Activated CD4-positive, alpha-beta T cell treated with anti-CD3 and anti-CD28 coated beads for 36 hours (primary cell): ENCODE results near the gene TRMT1. TPM values are rescaled to one million over a fixed set of nuclear protein-coding genes. Genes with fewer than 3 reads are reported as not detected.

Source experiments
- ATAC-seq: fragments of 200-7000 bp; cut with Tn5 transposase; one replicate; pipeline ENCODE4 v1.10.0; 2021; ENCODE audit warnings: mild to moderate bottlenecking, moderate library complexity
- CTCF ChIA-PET: fragments of 350-600 bp; sonication (Branson Sonifier 250); formaldehyde crosslinking; loops from one replicate; lab custom pipeline; 2021; ENCODE audit warnings: antibody characterized with exemption; lab: Charles Lee
- POLR2A ChIA-PET: fragments of 350-600 bp; sonication (Branson Sonifier 250); formaldehyde crosslinking; loops from one replicate; lab custom pipeline; 2021; ENCODE audit warnings: antibody characterized with exemption, inconsistent platforms; lab: Charles Lee
- DNase-seq: peaks from one replicate; pipeline ENCODE4 v3.0.0-alpha.2; 2020
- H3K27ac Mint-ChIP-seq: one replicate; pipeline ENCODE4 v1.8.0; 2021; ENCODE audit warnings: mixed read lengths
- H3K27me3 Mint-ChIP-seq: one replicate; pipeline ENCODE4 v1.8.0; 2021; ENCODE audit warnings: mixed read lengths
- H3K36me3 Mint-ChIP-seq: one replicate; pipeline ENCODE4 v1.8.0; 2021; ENCODE audit warnings: low read depth, mixed read lengths
- H3K4me1 Mint-ChIP-seq: one replicate; pipeline ENCODE4 v1.8.0; 2021; ENCODE audit warnings: mixed read lengths
- H3K4me3 Mint-ChIP-seq: one replicate; pipeline ENCODE4 v1.8.0; 2021; ENCODE audit warnings: mild to moderate bottlenecking, moderate library complexity, mixed read lengths
- H3K9me3 Mint-ChIP-seq: one replicate; pipeline ENCODE4 v1.8.0; 2021; ENCODE audit warnings: low read depth, mixed read lengths
- intact Hi-C, 2 experiments: fragments of 100-400 bp; cut with DNase I in 1 of 2; cut with micrococcal nuclease in 1 of 2; formaldehyde crosslinking; loops; one replicate each; pipeline versions ENCODE4 v1.14.2 to v1.15.1; 2022 to 2024; cut with DNase I, micrococcal nuclease
- total RNA-seq, 2 experiments: library from RNA; stranded (reverse); gene quantifications; one replicate each; pipeline ENCODE4 v1.2.3, GENCODE V29; 2021

The TRMT1 gene
- total RNA-seq, 2 experiments from 2014 or later = 73.0 to 96.1 TPM

DNA sequence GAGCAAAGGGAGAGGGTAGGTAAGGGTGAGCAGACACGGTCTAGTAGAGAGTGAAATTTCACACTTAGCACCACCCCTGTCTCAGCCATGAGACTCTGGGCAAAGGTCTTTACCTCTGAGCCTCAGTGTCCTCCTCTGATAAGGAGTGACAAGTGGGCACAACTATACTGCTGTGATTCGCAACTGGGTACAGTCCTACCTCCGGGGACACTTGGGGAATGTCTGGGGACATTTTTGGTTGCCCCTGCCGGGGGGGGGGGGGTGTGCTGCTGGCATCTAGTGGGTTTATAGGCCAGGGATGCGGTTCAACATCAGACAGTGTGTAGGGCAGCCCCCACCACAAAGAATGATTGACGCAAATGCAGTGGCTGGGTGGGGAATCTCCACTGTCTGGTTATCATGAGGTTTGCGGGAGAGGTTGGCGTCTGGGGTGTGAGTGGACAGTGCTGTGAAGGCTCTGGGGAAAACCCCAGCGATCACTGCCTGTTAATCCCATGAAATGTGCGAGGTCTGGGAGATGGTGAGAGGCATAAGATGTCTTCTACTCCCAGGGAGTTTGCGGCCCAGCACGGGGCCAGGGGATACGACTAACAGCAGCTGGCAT lies 5.8 kb upstream of the TRMT1 start:
- CTCF ChIA-PET = no interaction called here
- peaks cover 39% of the 10 kb centered on the region for H3K4me1 Mint-ChIP-seq

DNA sequence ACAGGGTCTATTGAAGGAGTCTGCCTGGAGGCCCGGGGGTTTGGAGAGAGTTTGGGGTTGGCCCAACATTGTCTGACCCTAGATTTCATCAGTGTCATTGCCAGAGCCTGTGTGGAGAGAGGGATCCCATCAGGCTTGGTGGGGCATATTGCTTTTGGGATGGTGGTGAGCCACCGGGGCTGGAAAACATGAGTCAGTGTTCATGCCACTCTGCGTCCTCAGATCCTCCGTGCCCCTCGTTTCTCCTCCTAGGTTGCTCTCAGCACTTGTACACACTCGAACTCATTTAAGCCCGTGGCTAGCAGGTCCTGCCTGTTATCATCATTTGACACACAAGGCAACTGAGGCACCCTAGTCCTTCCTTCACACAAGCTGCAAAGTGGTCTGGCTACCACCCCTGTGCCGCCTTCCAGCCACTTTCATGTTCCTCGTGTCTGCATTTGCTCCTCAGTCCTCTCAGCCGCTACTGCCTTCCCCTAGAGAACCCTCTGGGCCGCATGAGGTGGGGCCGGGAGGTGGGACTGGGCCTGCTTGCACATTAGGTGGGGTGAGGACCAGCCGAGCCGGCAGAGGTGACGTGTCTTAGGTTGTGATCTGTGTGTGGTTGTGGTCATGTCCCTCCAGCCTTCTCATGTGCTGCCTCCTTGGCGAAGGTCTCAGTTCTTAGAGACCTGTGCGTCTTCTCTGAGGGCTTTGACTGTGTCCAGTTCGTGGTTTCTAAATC lies 5.2 kb upstream of the TRMT1 start:
- no peaks in the 10 kb centered on the region for H3K9me3 Mint-ChIP-seq
- ChIA-PET CTCF (no interaction called here), POLR2A (no interaction called here)
- DNase-seq (peak; percentile 36), ATAC-seq (no peak)
- no peaks in the 10 kb centered on the region for H3K27me3 Mint-ChIP-seq
- peak overlapping the region; percentile 23 for H3K27ac Mint-ChIP-seq
- H3K4me1 Mint-ChIP-seq = peaks cover 38% of the 10 kb centered on the region
- intact Hi-C loops = no loop called here
- peak overlapping the region; percentile 35 for H3K4me3 Mint-ChIP-seq
- H3K36me3 Mint-ChIP-seq = peaks cover 15% of the 10 kb centered on the region

More for the DNA sequence above, 5.8 kb upstream of the TRMT1 start:
- POLR2A ChIA-PET = no interaction called here
- Mint-ChIP-seq H3K9me3 (no peaks in the 10 kb centered on the region), H3K27me3 (no peaks in the 10 kb centered on the region), H3K36me3 (peaks cover 15% of the 10 kb centered on the region), H3K27ac (peak overlapping the region; percentile 23), H3K4me3 (peak overlapping the region; percentile 6)
- peak; percentile 21 for DNase-seq
- no peak for ATAC-seq
- intact Hi-C loops = no loop called here

- ChIA-PET CTCF (interaction anchor here (1.0 kb wide), 1 partner anchor 11 kb away, joined by 5 read pairs; no protein-coding TSS in a partner anchor), POLR2A (no interaction called here)
- no peaks in the 10 kb centered on the region for H3K9me3 Mint-ChIP-seq
- H3K27ac Mint-ChIP-seq = peak overlapping the region; percentile 23
- H3K27me3 Mint-ChIP-seq = no peaks in the 10 kb centered on the region
- H3K36me3 Mint-ChIP-seq = peaks cover 15% of the 10 kb centered on the region
- intact Hi-C loops = no loop called here
- ATAC-seq (no peak), DNase-seq (no peak)
- H3K4me1 Mint-ChIP-seq = peaks cover 38% of the 10 kb centered on the region
- H3K4me3 Mint-ChIP-seq = peak overlapping the region; percentile 35
Measured at GRCh38 chr19:13120817-13121216, 4.3 kb upstream of the TRMT1 start.

DNA sequence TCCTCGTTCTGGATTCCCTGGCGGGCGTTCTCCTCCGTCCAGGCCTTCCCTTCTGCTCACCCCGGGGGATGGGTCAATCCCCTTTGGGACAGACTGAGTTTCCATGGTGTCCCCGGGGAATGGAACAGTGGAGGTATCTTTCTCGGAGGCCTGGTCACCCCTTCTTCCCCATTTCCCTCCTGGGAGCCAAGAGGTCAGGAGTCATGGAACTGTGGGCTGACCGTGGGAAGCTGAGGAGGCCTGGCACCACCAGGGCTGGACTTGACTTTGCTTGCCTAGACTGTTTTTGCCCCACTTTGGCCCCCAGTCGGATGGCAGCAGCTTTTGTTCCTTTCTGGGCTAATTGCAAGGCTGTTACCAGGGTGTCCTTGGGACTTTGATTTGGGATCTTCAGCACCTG lies 3.5 kb upstream of the TRMT1 start:
- Mint-ChIP-seq H3K27ac (no peak overlapping the region), H3K4me1 (peaks cover 46% of the 10 kb centered on the region), H3K36me3 (peaks cover 19% of the 10 kb centered on the region), H3K9me3 (no peaks in the 10 kb centered on the region), H3K4me3 (peak overlapping the region; percentile 80), H3K27me3 (no peaks in the 10 kb centered on the region)
- intact Hi-C loops = no loop called here
- CTCF ChIA-PET = interaction anchor here (0.6 to 2.6 kb wide), 3 partner anchors 12 to 155 kb away, joined by 4 to 10 read pairs (median 5); no protein-coding TSS in a partner anchor
- DNase-seq = no peak
- POLR2A ChIA-PET = interaction anchor here (0.7 to 1.0 kb wide), 3 partner anchors 12 to 732 kb away, joined by 4 to 6 read pairs (median 4); no protein-coding TSS in a partner anchor
- no peak for ATAC-seq

DNA sequence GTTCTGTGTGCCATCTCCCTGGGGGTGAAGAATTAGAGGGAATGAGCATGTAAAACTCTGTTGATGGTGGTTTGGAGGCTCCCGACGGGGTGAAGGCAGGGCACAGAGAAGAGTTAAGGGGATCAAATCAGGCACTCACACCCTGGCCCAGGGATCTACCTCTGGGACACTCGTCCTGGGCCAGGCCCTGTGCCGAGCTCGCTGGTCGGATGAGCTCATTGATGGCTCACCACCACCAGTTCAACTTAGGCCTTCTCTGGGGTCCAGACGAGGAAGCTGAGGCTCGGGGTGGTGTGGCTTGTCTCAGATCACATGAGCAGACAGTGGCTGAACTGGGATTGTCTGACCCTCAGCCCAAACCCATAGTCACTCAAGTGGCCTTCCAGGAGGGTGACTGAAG lies 3.1 kb upstream of the TRMT1 start:
- DNase-seq (no peak), ATAC-seq (no peak)
- Mint-ChIP-seq H3K36me3 (peaks cover 23% of the 10 kb centered on the region), H3K4me1 (peaks cover 49% of the 10 kb centered on the region), H3K4me3 (peak overlapping the region; percentile 80), H3K9me3 (no peaks in the 10 kb centered on the region), H3K27ac (peak overlapping the region; percentile 73), H3K27me3 (no peaks in the 10 kb centered on the region)
- POLR2A ChIA-PET = interaction anchor here (0.7 to 1.0 kb wide), 3 partner anchors 13 to 732 kb away, joined by 4 to 6 read pairs (median 4); no protein-coding TSS in a partner anchor
- CTCF ChIA-PET = interaction anchor here (0.6 to 2.6 kb wide), 2 partner anchors 154 to 231 kb away, joined by 3 to 10 read pairs; no protein-coding TSS in a partner anchor
- intact Hi-C loops = loop anchor here (5.0 kb wide), 3 partner anchors 143 to 507 kb away; partner anchors contain the start of genes JUNB (in 1 of the 2), ZNF490 (in 1 of the 2) and ZNF791 (in 1 of the 2)

DNA sequence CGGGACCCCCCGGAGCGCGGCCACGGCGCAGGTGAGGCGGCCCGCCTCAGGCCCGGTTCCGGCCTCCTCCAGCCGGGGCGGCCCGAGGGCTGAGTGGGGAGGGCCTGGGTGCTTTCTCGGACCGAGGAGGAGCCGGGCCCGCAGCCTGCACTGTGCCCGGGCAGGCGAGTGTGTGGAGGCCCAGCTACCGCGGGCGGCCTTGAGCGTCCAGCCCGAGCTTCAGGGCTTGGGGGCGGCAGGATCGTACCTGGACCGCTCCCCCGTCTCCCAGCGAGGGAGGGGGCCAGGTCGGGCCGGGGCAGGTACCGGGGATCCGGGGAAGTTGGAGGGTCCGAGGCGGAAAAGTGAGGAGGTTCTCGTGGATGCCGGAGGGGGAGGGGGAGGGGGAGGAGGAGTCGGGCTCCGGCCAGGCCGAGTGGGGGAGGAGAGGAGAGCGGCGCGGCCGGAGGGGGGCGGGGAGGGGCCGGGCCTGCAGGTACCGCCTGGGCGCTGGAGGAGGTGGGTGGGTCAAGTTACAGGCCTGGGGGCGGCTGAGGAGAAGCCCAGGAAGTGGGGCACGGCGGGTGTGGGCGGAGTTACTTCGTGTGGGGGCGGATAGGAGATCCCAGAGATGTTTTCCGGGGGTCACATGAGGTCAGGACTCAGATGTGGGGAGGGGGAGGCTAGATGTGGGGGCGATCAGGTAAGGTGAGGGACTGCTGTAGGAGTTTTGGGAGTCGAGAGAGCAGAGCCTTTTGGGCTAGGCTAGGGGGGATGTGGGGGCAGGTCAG lies 2.1 kb upstream of the TRMT1 start:
- Mint-ChIP-seq H3K4me1 (peaks cover 49% of the 10 kb centered on the region), H3K4me3 (peak overlapping the region; percentile 80), H3K9me3 (no peaks in the 10 kb centered on the region), H3K27ac (peak overlapping the region; percentile 73), H3K36me3 (peaks cover 21% of the 10 kb centered on the region), H3K27me3 (no peaks in the 10 kb centered on the region)
- intact Hi-C loops = loop anchor here (1.0 to 5.0 kb wide), 8 partner anchors 14 to 506 kb away; partner anchors contain the start of genes DHPS (in 1 of the 2), JUNB (in 1 of the 2), TRIR (in 1 of the 2) and ZNF490 (in 1 of the 2)
- ChIA-PET CTCF (interaction anchor here (0.6 to 2.6 kb wide), 9 partner anchors 8 to 239 kb away, joined by 3 to 10 read pairs (median 5); partner anchors contain the start of genes IER2 and STX10), POLR2A (interaction anchor here (1.0 to 1.9 kb wide), 2 partner anchors 34 to 36 kb away, joined by 4 to 18 read pairs; no protein-coding TSS in a partner anchor)
- ATAC-seq (peak; percentile 1), DNase-seq (peak; percentile 68)

- Mint-ChIP-seq H3K4me1 (peaks cover 49% of the 10 kb centered on the region), H3K9me3 (no peaks in the 10 kb centered on the region), H3K27me3 (no peaks in the 10 kb centered on the region), H3K4me3 (peak within 1 kb of the TSS; percentile 87), H3K27ac (peak within 1 kb of the TSS; percentile 95), H3K36me3 (peaks cover 20% of the 10 kb centered on the region)
- ATAC-seq (peak; percentile 85), DNase-seq (peak; percentile 95)
- CTCF ChIA-PET = interaction anchor here (0.6 to 2.6 kb wide), 10 partner anchors 9 to 239 kb away, joined by 3 to 10 read pairs (median 5); partner anchors contain the start of genes IER2 and STX10
- POLR2A ChIA-PET = interaction anchor here (1.0 to 1.9 kb wide), 3 partner anchors 32 to 37 kb away, joined by 3 to 18 read pairs (median 4); partner anchors contain the start of genes IER2 and STX10
- intact Hi-C loops = loop anchor here (1.0 to 5.0 kb wide), 10 partner anchors 14 to 506 kb away; partner anchors contain the start of genes DHPS (in 1 of the 2), IER2 (in 1 of the 2), JUNB (in 1 of the 2) and STX10 (in 1 of the 2)
Measured at GRCh38 chr19:13117772-13118423, 1.4 kb upstream of the TRMT1 start, which contains the start of gene NACC1. NACC1 (plus strand) TSS chr19:13118264; CDS start chr19:13135208, 16,944 bp downstream.

DNA sequence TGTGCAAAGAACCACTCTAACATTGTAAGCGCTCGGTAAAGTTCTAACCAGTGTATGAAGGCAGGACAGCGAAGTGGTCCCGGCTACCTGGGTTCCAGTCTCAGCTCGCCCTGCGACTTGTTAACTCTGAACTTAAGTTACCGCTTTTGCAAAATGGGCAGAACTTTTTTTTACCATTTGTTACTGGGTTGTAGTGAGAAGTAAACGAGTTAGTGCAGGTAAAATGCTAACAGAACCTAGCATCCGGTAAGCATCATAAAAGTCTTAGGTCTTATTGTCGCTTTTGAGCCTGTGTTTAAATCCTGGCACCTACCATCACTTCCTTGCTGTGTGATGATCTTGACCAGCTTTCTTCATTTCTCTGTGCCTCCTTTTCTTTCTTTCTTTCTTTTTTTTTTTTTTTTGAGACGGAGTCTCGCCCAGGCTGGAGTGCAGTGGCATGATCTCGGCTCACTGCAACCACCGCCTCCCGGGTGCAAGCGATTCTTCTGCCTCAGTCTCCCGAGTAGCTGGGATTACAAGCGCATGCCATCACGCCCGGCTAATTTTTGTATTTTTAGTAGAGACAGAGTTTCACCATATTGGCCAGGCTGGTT lies 734 bp upstream of the TRMT1 start:
- Mint-ChIP-seq H3K9me3 (no peaks in the 10 kb centered on the region), H3K4me1 (peaks cover 43% of the 10 kb centered on the region), H3K27ac (peak overlapping the region; percentile 95), H3K4me3 (peak overlapping the region; percentile 87), H3K36me3 (peaks cover 21% of the 10 kb centered on the region), H3K27me3 (no peaks in the 10 kb centered on the region)
- DNase-seq = no peak
- intact Hi-C loops = loop anchor here (1.0 to 5.0 kb wide), 5 partner anchors 16 to 505 kb away; partner anchors contain the start of genes IER2 (in 1 of the 2), JUNB (in 1 of the 2), STX10 (in 1 of the 2) and ZNF490 (in 1 of the 2)
- POLR2A ChIA-PET = interaction anchor here (1.0 to 1.9 kb wide), 2 partner anchors 33 to 35 kb away, joined by 3 to 18 read pairs; partner anchors contain the start of genes IER2 and STX10
- peak; percentile 6 for ATAC-seq
- CTCF ChIA-PET = interaction anchor here (0.9 to 2.6 kb wide), 6 partner anchors 13 to 152 kb away, joined by 4 to 10 read pairs (median 6); no protein-coding TSS in a partner anchor

DNA sequence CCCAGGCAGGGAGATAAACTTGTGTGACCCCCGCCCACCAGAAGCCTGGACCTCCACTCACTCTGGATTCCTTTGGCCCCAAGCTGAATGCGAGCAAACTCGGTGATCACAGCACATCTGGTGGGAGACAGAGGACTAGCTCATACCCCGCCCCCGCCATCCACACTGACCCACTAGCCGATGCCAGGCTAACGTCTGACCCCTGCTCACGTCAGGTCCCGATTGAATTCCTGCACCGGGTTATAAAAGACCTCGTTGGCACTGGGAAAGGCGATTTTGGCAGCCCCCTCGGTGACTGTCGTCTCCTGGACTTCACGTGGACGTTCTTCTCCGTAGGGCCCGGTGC lies 631 bp downstream of the TRMT1 start:
- H3K9me3 Mint-ChIP-seq = no peaks in the 10 kb centered on the region
- peak overlapping the region; percentile 95 for H3K27ac Mint-ChIP-seq
- H3K4me1 Mint-ChIP-seq = peaks cover 30% of the 10 kb centered on the region
- ChIA-PET CTCF (interaction anchor here (0.9 to 3.0 kb wide), 2 partner anchors 11 to 151 kb away, joined by 3 to 18 read pairs; no protein-coding TSS in a partner anchor), POLR2A (no interaction called here)
- H3K27me3 Mint-ChIP-seq = no peaks in the 10 kb centered on the region
- H3K4me3 Mint-ChIP-seq = peak overlapping the region; percentile 87
- peaks cover 22% of the 10 kb centered on the region for H3K36me3 Mint-ChIP-seq
- no peak for ATAC-seq
- no peak for DNase-seq
- intact Hi-C loops = loop anchor here (1.0 to 5.0 kb wide), 6 partner anchors 12 to 504 kb away; partner anchors contain the start of genes JUNB (in 1 of the 2), ZNF490 (in 1 of the 2) and ZNF791 (in 1 of the 2)
